Uterus (tissue), 4 donors: ENCODE results near the gene SPRN. TPM values are rescaled to one million over a fixed set of nuclear protein-coding genes. Genes with fewer than 3 reads are reported as not detected.
A peak's percentile ranks its signal among the peaks of the same experiment; 100 is the strongest.

Experiments
- DNase-seq, 2 donors: peaks; one replicate each; pipeline ENCODE4 v3.0.0-alpha.2; 2019 to 2020
- H3K27ac ChIP-seq, 2 donors: fragments of 200-600 bp; sonication (generic); 1 replicate in 1 of 2; 2 replicates in 1 of 2; pipeline ENCODE4 v1.5.1; 2016 to 2018
- H3K27me3 ChIP-seq, 2 donors: fragments of 200-600 bp; sonication (generic); one replicate each; pipeline ENCODE4 v1.5.1; 2018 to 2019; ENCODE audit warnings: control low read depth in 1 of 2
- H3K36me3 ChIP-seq, 2 donors: fragments of 200-600 bp; sonication (generic); one replicate each; pipeline ENCODE4 v1.5.1; 2019; ENCODE audit warnings: control low read depth in 1 of 2
- H3K4me1 ChIP-seq, 2 donors: fragments of 200-600 bp; sonication (generic); one replicate each; pipeline ENCODE4 v1.5.1; 2018 to 2019; ENCODE audit warnings: control low read depth in 1 of 2
- H3K4me3 ChIP-seq, 2 donors: fragments of 200-600 bp; sonication (generic); 1 replicate in 1 of 2; 2 replicates in 1 of 2; pipeline ENCODE4 v1.5.1; 2018 to 2019; ENCODE audit warnings: mild to moderate bottlenecking in 1 of 2
- H3K9me3 ChIP-seq, 2 donors: fragments of 200-600 bp; sonication (generic); one replicate each; pipeline ENCODE4 v1.5.1; 2019; ENCODE audit warnings: control low read depth in 1 of 2
- POLR2A ChIP-seq, 2 donors: fragments of 450-650 bp; IDR thresholded peaks; one replicate each; pipeline ENCODE4 v1.6.1; 2016; ENCODE audit warnings: antibody characterized with exemption in 2 of 2, mild to moderate bottlenecking in 1 of 2, moderate library complexity in 1 of 2
- intact Hi-C: fragments of 100-400 bp; cut with DNase I; formaldehyde crosslinking; loops from one replicate; pipeline ENCODE4 v1.15.1; 2023; ENCODE audit warnings: low total_unique reads
- total RNA-seq, 4 donors: library from RNA; depleted of rRNA in 3 of 4; stranded (reverse); fragments of >200 nt in 3 of 4; gene quantifications; one replicate each; pipeline versions ENCODE4 v1.1.0 to v1.2.4, GENCODE V29; 2014 to 2023
- TF ChIP-seq, protein P1 (sequence below), 4 experiments: fragments of 200-600 bp in 2 of 4; fragments of 450-650 bp in 2 of 4; sonication (generic) in 2 of 4; IDR thresholded peaks; one replicate each; pipeline ENCODE4 v1.5.1; 2016 to 2019; ENCODE audit warnings: antibody characterized with exemption in 4 of 4, mild to moderate bottlenecking in 2 of 4, moderate library complexity in 1 of 4
- donor health status: DM: yes; HTN: yes; CAD: no.

The SPRN gene
- total RNA-seq, 4 donors from 2014 or later, result 0.62 TPM; not detected in 3

DNA sequence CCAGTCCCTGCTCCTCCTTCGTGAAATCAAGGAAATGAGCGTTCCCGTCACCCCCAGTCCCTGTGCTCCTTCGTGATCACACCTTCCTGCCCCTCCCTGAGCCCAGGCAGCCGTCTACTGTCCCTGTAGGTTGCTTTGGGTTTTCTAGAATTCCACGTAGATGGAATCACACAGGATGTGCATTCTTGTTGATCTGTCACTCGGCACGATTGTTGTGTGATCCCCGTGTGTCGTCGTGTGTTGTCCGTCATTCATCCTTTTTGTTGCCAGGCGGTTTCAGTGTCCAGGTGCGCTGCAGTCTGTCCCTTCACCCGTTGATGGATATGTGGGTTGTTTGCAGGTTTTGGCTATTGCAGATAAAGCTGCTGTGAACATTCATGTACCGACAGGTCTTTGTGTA is 21.1 kb downstream of the SPRN start:
- Histone ChIP-seq H3K27me3 (no peaks in the 10 kb centered on the region), H3K9me3 (no peaks in the 10 kb centered on the region), H3K4me3 (no peak overlapping the region), H3K27ac (no peak overlapping the region), H3K36me3 (no peaks in the 10 kb centered on the region), H3K4me1 (no peaks in the 10 kb centered on the region)
- intact Hi-C loops, result no loop called here
- no peak for TF ChIP-seq POLR2A (IDR thresholded peaks at IDR 0.05)
- TF ChIP-seq, protein P1, sequence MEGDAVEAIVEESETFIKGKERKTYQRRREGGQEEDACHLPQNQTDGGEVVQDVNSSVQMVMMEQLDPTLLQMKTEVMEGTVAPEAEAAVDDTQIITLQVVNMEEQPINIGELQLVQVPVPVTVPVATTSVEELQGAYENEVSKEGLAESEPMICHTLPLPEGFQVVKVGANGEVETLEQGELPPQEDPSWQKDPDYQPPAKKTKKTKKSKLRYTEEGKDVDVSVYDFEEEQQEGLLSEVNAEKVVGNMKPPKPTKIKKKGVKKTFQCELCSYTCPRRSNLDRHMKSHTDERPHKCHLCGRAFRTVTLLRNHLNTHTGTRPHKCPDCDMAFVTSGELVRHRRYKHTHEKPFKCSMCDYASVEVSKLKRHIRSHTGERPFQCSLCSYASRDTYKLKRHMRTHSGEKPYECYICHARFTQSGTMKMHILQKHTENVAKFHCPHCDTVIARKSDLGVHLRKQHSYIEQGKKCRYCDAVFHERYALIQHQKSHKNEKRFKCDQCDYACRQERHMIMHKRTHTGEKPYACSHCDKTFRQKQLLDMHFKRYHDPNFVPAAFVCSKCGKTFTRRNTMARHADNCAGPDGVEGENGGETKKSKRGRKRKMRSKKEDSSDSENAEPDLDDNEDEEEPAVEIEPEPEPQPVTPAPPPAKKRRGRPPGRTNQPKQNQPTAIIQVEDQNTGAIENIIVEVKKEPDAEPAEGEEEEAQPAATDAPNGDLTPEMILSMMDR (IDR thresholded peaks at IDR 0.05), result no peak
- DNase-seq, result no peak

DNA sequence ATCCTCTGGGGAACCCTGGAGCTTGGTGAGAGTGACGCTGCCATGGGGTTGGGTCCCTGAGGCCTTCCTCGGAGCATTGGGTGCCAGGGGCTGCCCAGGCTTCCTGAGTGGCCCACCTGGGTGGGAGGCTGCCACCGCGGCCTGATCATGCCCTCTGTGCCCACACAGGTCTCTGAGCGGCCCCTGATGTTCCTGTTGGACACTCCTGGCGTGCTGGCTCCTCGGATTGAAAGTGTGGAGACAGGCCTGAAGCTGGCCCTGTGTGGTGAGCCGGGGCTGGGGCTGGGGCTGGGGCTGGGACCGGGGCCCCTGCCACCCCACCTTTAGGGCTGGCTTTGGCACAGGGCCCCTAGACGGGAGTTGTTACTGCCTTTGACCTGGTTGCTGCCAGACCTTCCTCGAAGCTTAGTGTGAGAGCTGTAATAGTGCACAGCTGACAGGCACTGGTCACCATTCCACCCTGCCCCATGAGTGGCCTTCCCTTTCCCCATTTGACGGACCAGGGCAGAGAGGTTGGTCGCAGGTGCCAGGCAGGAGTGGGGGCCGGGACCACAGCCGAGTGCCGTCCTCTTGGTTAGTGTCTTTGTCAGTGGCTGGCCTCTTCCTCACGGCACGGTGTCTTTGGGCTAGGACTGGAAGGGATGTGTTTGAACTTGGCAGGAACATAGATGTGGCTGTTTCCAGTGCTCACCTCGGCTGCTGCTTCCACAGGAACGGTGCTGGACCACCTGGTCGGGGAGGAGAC is 22.3 kb downstream of the SPRN start:
- Histone ChIP-seq H3K27ac (no peak overlapping the region), H3K27me3 (no peaks in the 10 kb centered on the region), H3K4me3 (no peak overlapping the region), H3K36me3 (no peaks in the 10 kb centered on the region), H3K9me3 (no peaks in the 10 kb centered on the region), H3K4me1 (no peaks in the 10 kb centered on the region)
- DNase-seq, result no peak
- TF ChIP-seq, protein P1 (IDR thresholded peaks at IDR 0.05), result no peak
- TF ChIP-seq POLR2A (IDR thresholded peaks at IDR 0.05), result no peak
- intact Hi-C loops, result no loop called here

DNA sequence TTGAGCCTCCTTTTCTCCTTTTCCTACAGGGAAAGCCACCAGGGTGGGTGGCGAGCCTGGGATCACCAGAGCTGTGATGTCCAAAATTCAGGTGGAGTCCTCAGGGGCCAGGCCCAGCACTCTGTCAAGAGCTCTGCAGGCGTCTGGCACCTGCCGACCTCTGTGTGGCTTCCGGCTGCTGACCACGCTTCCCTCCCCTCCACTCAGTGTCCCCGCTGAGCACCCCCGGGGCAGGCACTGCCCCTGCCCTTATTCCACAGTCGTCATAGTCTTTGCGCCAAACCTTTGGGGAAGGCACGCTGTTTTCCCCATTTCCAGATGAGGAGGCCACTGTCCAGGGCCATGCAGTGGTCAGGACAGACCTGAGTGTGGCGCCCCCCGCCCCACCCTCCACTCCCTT is 22.9 kb downstream of the SPRN start:
- TF ChIP-seq, protein P1 (IDR thresholded peaks at IDR 0.05), result no peak
- no peak for TF ChIP-seq POLR2A (IDR thresholded peaks at IDR 0.05)
- no peaks in the 10 kb centered on the region for H3K4me1 ChIP-seq
- H3K27me3 ChIP-seq, result no peaks in the 10 kb centered on the region
- no peaks in the 10 kb centered on the region for H3K36me3 ChIP-seq
- H3K9me3 ChIP-seq, result no peaks in the 10 kb centered on the region
- peak in 1 of 2 donors; percentile 4 for DNase-seq
- H3K27ac ChIP-seq, result no peak overlapping the region
- intact Hi-C loops, result no loop called here
- no peak overlapping the region for H3K4me3 ChIP-seq

DNA sequence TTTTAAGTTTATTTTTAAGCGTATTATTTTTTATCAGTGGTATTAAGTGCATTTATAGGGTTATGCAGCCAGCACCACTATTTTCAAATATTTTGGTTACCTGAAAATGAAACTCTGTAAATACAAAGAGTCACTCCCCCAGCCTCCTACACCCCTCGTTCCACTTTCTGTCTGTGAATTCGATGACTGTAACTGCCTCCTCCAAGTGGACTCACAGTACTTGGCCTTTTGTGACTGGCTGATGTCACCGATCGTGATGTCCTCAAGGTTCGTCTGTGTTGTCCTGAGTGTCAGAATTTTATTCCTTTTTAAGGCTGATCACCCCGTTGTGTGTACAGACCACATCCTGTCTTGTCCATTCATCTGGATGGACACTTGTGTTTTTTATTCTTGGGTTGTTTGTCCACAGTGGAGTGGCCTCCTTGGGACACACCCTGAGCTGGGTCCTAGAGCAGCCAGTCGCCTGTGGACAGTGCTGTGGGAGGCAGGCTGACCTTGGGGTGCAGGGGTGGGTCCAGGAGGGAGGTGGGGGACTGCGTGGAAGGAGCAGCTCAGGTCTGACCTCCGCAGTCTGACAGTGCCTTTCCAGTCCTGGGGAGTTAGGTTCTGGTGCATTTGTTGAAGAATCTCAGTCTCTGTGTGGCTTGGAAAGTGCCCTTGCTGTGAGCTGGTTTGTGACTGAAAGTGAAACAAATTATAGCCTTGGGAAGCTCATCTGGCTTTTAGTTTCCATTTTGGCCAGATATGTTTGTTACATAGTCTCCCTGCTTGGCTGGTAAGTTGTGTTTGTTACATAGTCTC is 23.6 kb downstream of the SPRN start:
- intact Hi-C loops, result no loop called here
- Histone ChIP-seq H3K36me3 (no peaks in the 10 kb centered on the region), H3K27ac (no peak overlapping the region), H3K4me3 (no peak overlapping the region), H3K27me3 (no peaks in the 10 kb centered on the region), H3K4me1 (no peaks in the 10 kb centered on the region), H3K9me3 (no peaks in the 10 kb centered on the region)
- no peak for TF ChIP-seq POLR2A (IDR thresholded peaks at IDR 0.05)
- TF ChIP-seq, protein P1 (IDR thresholded peaks at IDR 0.05), result no peak
- DNase-seq, result no peak

DNA sequence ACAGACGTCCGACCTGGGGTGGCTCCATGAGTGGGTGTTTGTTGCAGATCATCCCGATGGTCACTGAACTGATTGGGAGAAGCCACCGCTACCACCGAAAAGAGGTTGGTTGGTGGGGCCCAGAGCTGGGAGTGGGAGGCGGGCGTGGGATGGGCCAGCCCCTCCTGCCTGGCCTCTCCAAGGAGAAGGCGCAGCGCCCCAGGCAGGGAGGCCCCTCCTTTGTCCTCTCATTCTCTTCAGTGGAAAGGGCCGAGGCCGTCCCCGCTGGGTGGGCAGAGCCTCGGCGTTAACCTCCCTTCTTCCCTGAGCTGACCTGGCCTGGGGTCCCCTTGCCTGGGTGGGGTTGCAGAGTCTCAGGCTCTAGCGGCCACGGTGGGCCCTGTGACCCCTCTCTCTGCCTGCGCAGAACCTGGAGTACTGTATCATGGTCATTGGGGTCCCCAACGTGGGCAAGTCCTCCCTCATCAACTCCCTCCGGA is 25.3 kb downstream of the SPRN start:
- H3K4me3 ChIP-seq, result no peak overlapping the region
- no peaks in the 10 kb centered on the region for H3K9me3 ChIP-seq
- intact Hi-C loops, result no loop called here
- H3K27ac ChIP-seq, result no peak overlapping the region
- no peak for DNase-seq
- TF ChIP-seq, protein P1 (IDR thresholded peaks at IDR 0.05), result no peak
- TF ChIP-seq POLR2A (IDR thresholded peaks at IDR 0.05), result no peak
- peaks cover 0 to 8% of the 10 kb centered on the region in 2 donors for H3K4me1 ChIP-seq
- no peaks in the 10 kb centered on the region for H3K27me3 ChIP-seq
- no peaks in the 10 kb centered on the region for H3K36me3 ChIP-seq
